HFF-Myc (cell line): ENCODE measurements around the gene DCK.
"Not testable (repeated sequence)": the region's sequence is repeated elsewhere in the genome, so short reads cannot be mapped to it uniquely, and the experiment has no call there.

ENCODE experiments used
- DNase-seq: peaks from one replicate; pipeline ENCODE4 v3.0.0-alpha.2; 2011; ENCODE audit warnings: low read depth; ENCODE audit errors: extremely low read depth
- H3K4me3 ChIP-seq: replicated peaks from 2 replicates; pipeline ENCODE4 v1.5.1; 2011; ENCODE audit warnings: low read depth, mild to moderate bottlenecking, control low read depth, low read length
- CTCF ChIP-seq: IDR thresholded peaks from 2 replicates; pipeline ENCODE4 v1.5.1; 2012; ENCODE audit warnings: mild to moderate bottlenecking, low read depth, low read length, control low read depth; ENCODE audit errors: missing control alignments

Gene DCK

GRCh38 chr4:71052716-71053115, 59.3 kb downstream of the DCK start:
- TF ChIP-seq CTCF, result no peak
- no peak for DNase-seq
- no peak overlapping the region for H3K4me3 ChIP-seq

- not testable (repeated sequence) for DNase-seq, H3K4me3 ChIP-seq
Measured at GRCh38 chr4:71053613-71054012, 60.2 kb downstream of the DCK start.

GRCh38 chr4:71059573-71059972, 66.1 kb downstream of the DCK start:
- DNase-seq, H3K4me3 ChIP-seq: not testable (repeated sequence)

GRCh38 chr4:71062436-71062835, 69.0 kb downstream of the DCK start:
- no peak for DNase-seq
- no peak overlapping the region for H3K4me3 ChIP-seq
- TF ChIP-seq CTCF, result no peak

- DNase-seq, result no peak
- no peak for TF ChIP-seq CTCF
- no peak overlapping the region for H3K4me3 ChIP-seq
Measured at GRCh38 chr4:71063711-71064110, 70.3 kb downstream of the DCK start.

GRCh38 chr4:71064521-71064920, 71.1 kb downstream of the DCK start:
- DNase-seq, result no peak
- TF ChIP-seq CTCF, result no peak

GRCh38 chr4:71065991-71066510, 72.6 kb downstream of the DCK start:
- no peak for TF ChIP-seq CTCF
- DNase-seq, result no peak

More at GRCh38 chr4:71064521-71064920, 71.1 kb downstream of the DCK start:
- no peak overlapping the region for H3K4me3 ChIP-seq

More at GRCh38 chr4:71065991-71066510, 72.6 kb downstream of the DCK start:
- no peak overlapping the region for H3K4me3 ChIP-seq
